NT2/D1 (cell line): ENCODE results near the gene KIAA1191.

Experiments
- DNase-seq: peaks from one replicate; pipeline ENCODE4 v3.0.0-alpha.2; 2011; ENCODE audit warnings: low read depth, low spot score
- H3K27me3 ChIP-seq: 2 replicates; pipeline ENCODE4 v1.6.0; 2011; ENCODE audit warnings: mild to moderate bottlenecking; ENCODE audit not compliant: insufficient read length, insufficient read depth
- H3K36me3 ChIP-seq: 2 replicates; pipeline ENCODE4 v1.6.1; 2011; ENCODE audit warnings: mild to moderate bottlenecking, low read length, mixed read lengths; ENCODE audit not compliant: insufficient read depth, insufficient read length
- H3K4me1 ChIP-seq: 2 replicates; pipeline ENCODE4 v1.5.1; 2011; ENCODE audit not compliant: insufficient read depth, insufficient read length
- H3K4me3 ChIP-seq: 2 replicates; pipeline ENCODE4 v1.5.1; 2011; ENCODE audit warnings: low read depth; ENCODE audit not compliant: insufficient read length
- H3K9ac ChIP-seq: 2 replicates; pipeline ENCODE4 v1.6.0; 2011; ENCODE audit warnings: low read depth; ENCODE audit not compliant: insufficient read length
- H3K9me3 ChIP-seq: 2 replicates; pipeline ENCODE4 v1.5.1; 2011; ENCODE audit warnings: mild to moderate bottlenecking, low read length; ENCODE audit not compliant: insufficient read depth
- SUZ12 ChIP-seq: IDR thresholded peaks from 2 replicates; pipeline ENCODE4 v1.6.1; 2011; ENCODE audit not compliant: insufficient read length, insufficient read depth; ENCODE audit errors: extremely low read depth
- YY1 ChIP-seq: IDR thresholded peaks from 2 replicates; pipeline ENCODE4 v1.6.1; 2011; ENCODE audit not compliant: insufficient read length, insufficient read depth
- ZNF274 ChIP-seq: IDR thresholded peaks from 2 replicates; pipeline ENCODE4 v1.6.1; 2011; ENCODE audit warnings: mild to moderate bottlenecking, low read depth, low read length

KIAA1191 gene

GRCh38 chr5:176369934-176370711 lies 8.6 kb upstream of the KIAA1191 start:
- no peak for DNase-seq
- H3K36me3 ChIP-seq, result peaks cover 46% of the 10 kb centered on the region
- TF ChIP-seq ZNF274, result no peak
- TF ChIP-seq YY1, result no peak
- TF ChIP-seq SUZ12, result no peak
- H3K27me3 ChIP-seq, result peaks cover 17% of the 10 kb centered on the region
- no peak overlapping the region for H3K9ac ChIP-seq
- H3K4me1 ChIP-seq, result peaks cover 2% of the 10 kb centered on the region
- no peak overlapping the region for H3K4me3 ChIP-seq
- no peaks in the 10 kb centered on the region for H3K9me3 ChIP-seq

DNA sequence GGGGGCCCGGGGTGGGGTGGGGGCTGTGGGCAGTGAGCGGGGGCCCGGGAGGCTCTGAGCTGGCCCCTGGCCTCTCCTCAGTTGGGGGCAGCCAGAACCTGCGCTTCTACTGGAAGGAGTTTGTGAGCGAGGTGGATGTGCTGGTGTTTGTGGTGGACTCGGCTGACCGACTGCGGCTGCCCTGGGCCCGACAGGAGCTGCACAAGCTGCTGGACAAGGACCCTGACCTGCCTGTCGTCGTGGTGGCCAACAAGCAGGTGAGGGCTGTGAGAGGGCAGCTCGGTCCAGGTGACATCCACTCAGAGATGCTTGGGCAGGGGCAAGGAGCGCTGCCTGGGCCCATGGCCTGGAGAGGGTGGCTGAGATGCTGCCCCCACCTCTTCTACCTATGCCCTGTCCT lies 7.2 kb upstream of the KIAA1191 start:
- peaks cover 46% of the 10 kb centered on the region for H3K36me3 ChIP-seq
- H3K4me3 ChIP-seq, result no peak overlapping the region
- DNase-seq, result no peak
- H3K9ac ChIP-seq, result no peak overlapping the region
- H3K27me3 ChIP-seq, result peaks cover 31% of the 10 kb centered on the region
- no peak for TF ChIP-seq SUZ12
- TF ChIP-seq YY1, result no peak
- H3K4me1 ChIP-seq, result peaks cover 5% of the 10 kb centered on the region
- no peaks in the 10 kb centered on the region for H3K9me3 ChIP-seq

GRCh38 chr5:176366232-176366894 lies 4.8 kb upstream of the KIAA1191 start:
- DNase-seq, result no peak
- Histone ChIP-seq H3K4me1 (peaks cover 2% of the 10 kb centered on the region), H3K9me3 (no peaks in the 10 kb centered on the region), H3K36me3 (peaks cover 28% of the 10 kb centered on the region), H3K9ac (peak overlapping the region; percentile 85), H3K27me3 (peaks cover 50% of the 10 kb centered on the region), H3K4me3 (peak overlapping the region; percentile 72)
- TF ChIP-seq SUZ12 (peak; percentile 53), YY1 (no peak)

GRCh38 chr5:176365351-176366231 lies 4.0 kb upstream of the KIAA1191 start, which contains the start of gene ARL10:
Gene ARL10 (plus strand): TSS chr5:176365487. CDS start chr5:176365564, 77 bp downstream.
- H3K36me3 ChIP-seq, result peaks cover 26% of the 10 kb centered on the region
- H3K9me3 ChIP-seq, result no peaks in the 10 kb centered on the region
- H3K4me1 ChIP-seq, result peaks cover 2% of the 10 kb centered on the region
- peaks cover 50% of the 10 kb centered on the region for H3K27me3 ChIP-seq
- no peak for DNase-seq
- TF ChIP-seq SUZ12 (no peak), ZNF274 (no peak), YY1 (no peak)
- H3K4me3 ChIP-seq, result peak within 1 kb of the TSS; percentile 72
- peak within 1 kb of the TSS; percentile 85 for H3K9ac ChIP-seq

DNA sequence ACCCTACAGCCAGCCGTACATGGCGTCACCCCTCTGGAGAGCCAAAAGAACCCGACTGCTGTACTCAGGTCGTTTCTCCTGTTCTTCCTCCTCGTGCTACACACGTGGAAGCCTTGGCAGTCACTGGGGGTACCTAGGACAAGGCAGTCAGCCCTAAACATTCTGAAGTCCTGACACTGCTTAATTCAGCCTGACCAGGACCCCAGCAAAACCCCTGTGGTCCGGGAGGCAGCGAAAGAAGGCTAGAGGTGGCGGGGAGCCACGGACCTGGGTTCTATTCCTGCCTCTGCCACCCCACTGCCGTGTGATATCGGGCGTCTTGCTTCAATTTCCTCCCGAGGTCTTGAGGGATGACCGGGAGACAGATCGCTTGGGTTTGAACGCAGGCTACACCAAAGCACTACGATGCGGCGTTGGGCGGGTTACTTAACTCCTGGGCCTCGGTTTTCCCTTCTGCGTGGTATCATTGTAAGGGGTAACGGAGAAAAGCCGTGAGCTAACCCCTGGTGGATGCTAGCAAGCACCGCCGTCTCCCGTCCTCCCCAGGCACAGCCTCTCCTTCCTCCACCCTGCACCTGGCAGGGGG lies 3.3 kb upstream of the KIAA1191 start:
- Histone ChIP-seq H3K4me3 (peak overlapping the region; percentile 72), H3K36me3 (peaks cover 22% of the 10 kb centered on the region), H3K4me1 (peaks cover 2% of the 10 kb centered on the region), H3K9me3 (no peaks in the 10 kb centered on the region), H3K27me3 (peaks cover 50% of the 10 kb centered on the region), H3K9ac (peak overlapping the region; percentile 56)
- TF ChIP-seq SUZ12, result no peak
- TF ChIP-seq YY1, result no peak
- no peak for TF ChIP-seq ZNF274
- no peak for DNase-seq

- Histone ChIP-seq H3K4me1 (peaks cover 6% of the 10 kb centered on the region), H3K9ac (peak overlapping the region; percentile 36), H3K36me3 (peaks cover 26% of the 10 kb centered on the region), H3K4me3 (peak overlapping the region; percentile 90), H3K9me3 (no peaks in the 10 kb centered on the region), H3K27me3 (peaks cover 50% of the 10 kb centered on the region)
- TF ChIP-seq ZNF274 (no peak), YY1 (no peak), SUZ12 (no peak)
- no peak for DNase-seq
These were observed 598 bp upstream of the KIAA1191 start for GRCh38 chr5:176362233-176362490.

- TF ChIP-seq ZNF274 (no peak), SUZ12 (no peak), YY1 (no peak)
- H3K4me3 ChIP-seq, result peak overlapping the region; percentile 90
- peaks cover 6% of the 10 kb centered on the region for H3K4me1 ChIP-seq
- peaks cover 41% of the 10 kb centered on the region for H3K27me3 ChIP-seq
- no peak for DNase-seq
- H3K9ac ChIP-seq, result peak overlapping the region; percentile 93
- no peaks in the 10 kb centered on the region for H3K9me3 ChIP-seq
- peaks cover 30% of the 10 kb centered on the region for H3K36me3 ChIP-seq
These were observed 599 bp downstream of the KIAA1191 start for GRCh38 chr5:176360894-176361436.
